CMK (cell line): ENCODE results near the gene TINCR.
"Not testable (repeated sequence)": the region's sequence is repeated elsewhere in the genome, so short reads cannot be mapped to it uniquely, and the experiment has no call there.

Experiments used
- DNase-seq: peaks from one replicate; pipeline ENCODE4 v3.0.0-alpha.2; 2010; ENCODE audit warnings: low read depth

The TINCR gene

DNA sequence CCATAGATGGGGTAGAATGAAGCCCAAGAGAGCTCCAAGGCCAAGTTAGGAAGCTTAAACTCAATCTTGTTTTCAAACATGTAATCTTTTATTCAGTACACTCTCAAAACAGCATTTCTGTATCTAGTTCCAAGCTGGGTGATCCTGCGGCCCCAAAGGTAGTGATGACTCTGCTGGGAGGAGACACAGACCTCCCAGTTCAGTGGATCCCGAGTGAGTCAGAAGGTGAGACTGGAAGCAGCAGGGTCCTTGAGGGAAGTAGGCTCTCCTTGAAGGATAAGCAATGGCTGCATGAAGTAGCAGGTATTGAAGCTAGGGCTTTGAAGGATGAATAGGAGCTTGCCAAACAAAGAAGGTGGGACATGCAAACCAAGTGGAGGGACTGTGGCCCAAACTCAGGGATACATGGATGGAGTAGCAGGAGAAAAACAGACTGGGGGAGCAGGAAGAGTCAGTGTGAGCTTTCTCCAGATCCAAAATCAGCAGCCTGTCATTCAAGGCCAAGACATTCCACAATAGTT lies 9.6 kb downstream of the TINCR start:
- no peak for DNase-seq

DNA sequence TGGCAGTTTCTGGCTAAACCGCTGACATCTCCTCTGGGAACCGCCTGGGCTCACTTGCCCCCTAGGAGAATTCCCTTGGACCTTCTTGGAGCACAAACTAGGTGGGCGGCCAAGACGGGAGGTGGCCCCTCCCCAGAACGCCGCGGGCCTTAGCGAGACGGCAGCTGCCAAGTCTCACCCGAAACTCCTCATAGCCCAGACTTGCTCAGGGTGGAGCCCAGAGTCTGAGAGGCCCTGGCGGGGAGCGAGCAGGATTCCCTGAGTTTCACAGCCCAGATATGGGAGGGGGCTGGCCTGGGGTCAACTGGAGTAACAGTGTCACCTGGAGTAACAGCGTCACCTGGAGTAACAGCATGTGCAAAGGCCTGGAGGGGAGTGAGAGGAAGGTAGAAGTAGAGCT lies 10.1 kb downstream of the TINCR start:
- DNase-seq: no peak

GRCh38 chr19:5554828-5555227 lies 12.9 kb downstream of the TINCR start:
- no peak for DNase-seq

DNA sequence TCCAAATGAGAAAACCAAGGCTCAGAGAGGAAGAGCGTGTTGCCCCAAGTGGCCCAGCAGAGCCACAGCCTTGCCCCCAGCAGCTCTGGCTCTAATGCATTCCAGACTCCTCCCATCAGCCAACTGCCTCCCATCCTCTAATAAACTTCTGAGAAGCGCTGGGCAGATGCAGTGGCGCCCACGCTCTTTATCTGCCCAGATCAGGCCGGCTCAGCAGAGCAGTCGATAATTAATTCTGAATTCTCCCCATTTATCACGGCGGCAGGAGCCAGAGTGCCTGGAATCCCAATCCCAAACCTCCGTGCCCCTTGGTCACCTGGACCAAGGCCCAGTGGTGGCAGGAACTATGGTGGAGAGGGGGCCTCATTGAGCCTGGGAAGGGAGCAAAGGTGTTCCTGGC lies 13.9 kb downstream of the TINCR start:
- DNase-seq: no peak

- no peak for DNase-seq
These were observed 19.9 kb downstream of the TINCR start for GRCh38 chr19:5547881-5548280.

DNA sequence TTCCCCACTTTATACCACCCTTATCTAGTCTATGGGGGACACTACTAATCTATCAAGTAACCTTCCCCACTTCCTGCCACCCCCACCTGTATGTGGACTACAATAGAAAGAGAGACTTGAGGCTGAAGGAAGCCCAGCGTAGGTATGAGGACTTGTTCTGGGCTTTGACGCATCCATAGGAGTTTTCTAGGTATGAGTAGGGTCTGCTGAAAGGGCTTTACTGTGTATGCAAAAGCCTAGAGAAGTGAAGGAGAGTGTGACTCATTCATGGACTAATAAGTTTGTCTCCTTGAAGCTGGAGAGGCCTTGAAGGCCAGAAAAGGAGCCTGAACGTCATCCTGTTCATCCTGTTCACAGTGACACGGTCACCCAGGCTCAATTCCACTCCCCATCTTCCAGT lies 21.8 kb downstream of the TINCR start:
- no peak for DNase-seq

- no peak for DNase-seq
These were observed 22.7 kb downstream of the TINCR start for GRCh38 chr19:5545051-5545450.

DNA sequence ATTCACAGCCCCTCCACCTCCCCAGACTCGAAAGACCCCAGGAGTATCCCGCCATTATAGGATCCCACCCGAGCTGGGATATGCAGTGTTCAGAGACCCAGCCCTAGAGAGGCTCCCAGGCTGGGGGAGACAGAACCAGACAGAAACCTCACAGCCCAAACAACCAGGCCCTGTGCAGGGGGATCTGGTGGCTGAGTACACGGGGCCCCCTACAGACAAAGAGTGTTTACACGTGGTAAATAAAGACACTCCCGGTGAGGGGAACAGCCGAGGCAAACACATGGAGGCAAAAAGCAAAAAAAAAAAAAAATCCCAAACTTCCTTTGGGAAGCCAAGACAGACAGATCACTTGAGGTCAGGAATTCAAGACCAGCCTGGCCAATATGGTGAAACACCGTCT lies 25.1 kb downstream of the TINCR start:
- DNase-seq: no peak

DNA sequence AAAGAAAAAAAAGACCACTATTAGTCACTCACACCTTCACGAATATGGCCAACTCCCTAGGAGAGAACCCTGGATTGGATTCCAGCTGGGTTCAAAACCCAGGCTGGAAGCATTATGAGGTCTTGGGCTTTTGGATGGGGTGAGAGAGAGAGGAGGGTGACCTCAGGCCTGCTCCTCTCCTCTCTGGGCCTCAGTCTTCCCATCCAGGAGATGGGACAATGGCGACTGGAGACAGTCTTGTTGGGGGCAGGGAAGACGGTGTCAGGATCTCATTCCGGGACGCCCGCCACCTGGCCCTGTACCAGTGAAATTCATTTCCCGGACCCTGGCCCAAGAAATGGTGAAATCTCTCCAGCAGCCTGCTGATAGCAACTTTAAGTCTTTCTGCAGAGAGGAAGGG lies 26.3 kb downstream of the TINCR start:
- no peak for DNase-seq

DNA sequence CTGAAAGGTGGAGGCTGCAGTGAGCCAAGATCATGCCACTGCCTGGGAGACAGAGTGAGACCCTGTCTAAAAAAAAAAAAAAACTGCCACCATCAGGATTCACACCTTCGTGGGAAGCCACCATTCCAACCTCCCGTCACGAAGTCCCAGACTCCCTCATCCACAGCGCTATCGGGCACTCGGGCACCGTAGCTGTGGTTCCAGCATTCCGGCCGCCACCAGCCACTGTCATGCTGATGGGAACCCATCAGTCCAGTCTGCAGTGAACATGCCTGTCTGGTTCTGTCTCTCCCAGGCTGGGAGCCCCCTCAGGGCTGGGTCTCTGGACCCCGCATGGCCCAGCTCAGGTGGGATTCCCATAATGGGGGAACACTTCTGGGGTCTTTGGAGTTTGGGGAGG lies 27.5 kb downstream of the TINCR start:
- DNase-seq: no peak

- DNase-seq: no peak
These were observed 29.9 kb downstream of the TINCR start for GRCh38 chr19:5537870-5538269.

DNA sequence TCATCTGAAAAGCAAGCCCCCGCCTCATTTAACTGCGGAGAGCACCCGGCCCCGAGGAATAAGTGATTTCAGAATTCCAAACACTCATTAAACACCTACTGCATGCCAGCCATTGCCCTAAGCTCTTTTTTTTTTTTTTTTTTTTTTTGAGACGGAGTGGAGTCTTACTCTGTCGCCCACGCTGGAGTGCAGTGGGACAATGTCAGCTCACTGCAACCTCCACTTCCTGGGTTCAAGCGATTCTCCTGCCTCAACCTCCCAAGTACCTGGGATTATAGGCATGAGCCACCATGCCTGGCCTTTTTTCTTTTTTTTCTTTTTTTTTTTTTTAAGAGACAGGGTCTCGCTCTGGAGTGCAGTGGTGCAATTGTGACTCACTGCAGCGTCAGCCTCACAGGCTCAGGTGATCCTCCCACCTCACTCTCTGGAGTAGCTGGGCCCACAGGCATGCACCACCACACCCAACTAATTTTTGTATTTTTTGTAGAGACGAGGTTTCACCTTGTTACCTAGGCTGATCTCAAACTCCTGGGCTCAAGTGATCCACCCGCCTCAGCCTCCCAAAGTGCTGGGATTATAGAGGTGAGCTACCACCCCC lies 30.7 kb downstream of the TINCR start:
- not testable (repeated sequence) for DNase-seq

- DNase-seq: no peak
These were observed 31.3 kb downstream of the TINCR start for GRCh38 chr19:5536337-5536894.

DNA sequence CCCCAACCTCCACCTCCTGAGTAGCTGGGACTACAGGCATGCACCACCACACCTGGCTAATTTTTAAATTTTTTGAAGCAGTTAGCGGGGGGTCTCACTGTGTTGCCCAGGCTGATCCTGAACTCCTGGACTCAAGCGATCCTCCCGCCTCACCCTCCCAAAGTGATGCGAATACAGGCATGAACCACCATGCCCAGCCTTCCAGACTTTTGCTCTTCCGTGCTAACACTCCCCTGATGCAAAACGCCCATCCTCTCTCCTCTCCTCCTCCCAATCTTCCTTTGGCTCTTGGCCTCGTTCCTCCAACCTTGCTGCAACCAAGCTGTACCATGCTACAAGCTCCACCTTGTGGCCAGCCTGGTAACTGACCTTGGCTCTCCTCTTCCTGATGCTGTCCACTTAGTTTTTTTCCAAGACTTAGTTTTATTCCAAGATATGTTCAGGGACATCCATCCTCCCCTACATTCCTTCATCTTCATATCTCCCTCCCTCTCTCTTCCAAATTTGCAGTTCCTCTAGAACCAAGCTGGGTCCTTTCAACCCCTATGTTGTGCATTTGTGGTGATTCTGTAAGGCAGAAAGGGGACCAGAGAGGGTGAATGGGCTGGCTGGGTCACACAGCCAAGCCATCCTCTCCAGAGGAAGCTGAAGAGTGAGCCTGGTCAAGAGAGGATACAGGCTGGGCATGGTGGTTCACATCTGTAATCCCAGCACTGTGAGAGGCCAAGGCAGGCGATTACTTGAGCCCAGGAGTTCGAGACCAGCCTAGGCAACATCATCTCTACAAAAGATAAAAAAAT lies 32.8 kb downstream of the TINCR start:
- DNase-seq: peak; percentile 27

DNA sequence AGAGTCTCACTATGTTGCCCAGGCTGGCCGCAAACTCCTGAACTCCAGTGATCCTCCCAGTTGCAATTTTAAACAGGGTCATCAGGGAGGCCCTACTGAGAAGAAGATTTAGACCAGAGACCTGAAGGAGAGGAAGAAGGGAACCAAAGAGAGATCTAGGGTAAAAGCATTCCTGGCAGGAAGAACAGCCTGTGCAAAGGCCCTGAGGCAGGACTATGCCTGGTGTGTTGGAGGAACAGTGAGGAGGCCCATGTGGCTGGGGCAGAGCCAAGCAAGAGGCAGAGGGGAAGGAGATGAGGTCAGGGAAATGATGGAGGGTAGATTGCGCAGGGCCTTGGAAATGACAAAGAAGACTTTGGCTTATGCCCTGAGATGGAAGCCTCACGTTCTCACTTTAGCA lies 34.5 kb downstream of the TINCR start:
- DNase-seq: no peak

GRCh38 chr19:5530701-5531100 lies 37.1 kb downstream of the TINCR start:
- DNase-seq: no peak

DNA sequence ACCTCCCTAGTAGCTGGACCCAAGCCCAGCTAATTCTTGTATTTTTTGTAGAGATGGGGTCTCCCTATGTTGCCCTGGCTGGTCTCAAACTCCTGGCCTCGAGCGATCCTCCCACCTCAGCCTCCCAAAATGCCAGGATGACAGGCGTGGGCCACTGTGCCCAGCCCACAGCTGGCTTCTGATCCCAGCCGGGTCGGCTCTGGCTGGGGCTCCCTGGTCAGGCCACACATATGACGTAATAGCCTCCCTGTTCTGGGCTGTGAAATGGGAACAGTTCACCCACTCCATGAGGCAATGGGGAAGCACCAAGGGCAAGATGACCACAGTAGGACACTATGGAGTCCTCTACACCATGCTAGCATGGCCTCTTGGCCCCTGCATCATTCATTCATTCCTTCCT lies 41.1 kb downstream of the TINCR start:
- no peak for DNase-seq

DNA sequence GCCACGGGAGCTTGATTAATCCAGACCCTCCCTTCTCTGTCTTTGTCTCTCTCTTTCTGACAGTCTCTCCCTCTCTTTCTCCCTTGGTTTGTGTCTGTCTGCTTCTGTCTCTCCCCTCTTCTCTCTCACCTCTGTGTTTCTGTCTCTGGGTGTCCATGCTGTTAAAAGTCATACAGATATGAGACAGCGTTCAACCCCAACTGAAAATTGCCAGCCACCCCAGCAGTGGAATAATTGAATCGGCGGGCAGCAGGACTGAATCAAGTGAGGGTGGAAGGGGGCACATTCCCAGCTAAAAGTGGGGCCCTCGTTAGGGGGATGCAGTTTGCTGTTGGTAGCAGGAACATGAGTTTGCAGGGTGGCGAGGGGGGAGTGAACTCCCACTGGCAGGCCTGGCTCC lies 43.7 kb downstream of the TINCR start:
- DNase-seq: no peak

DNA sequence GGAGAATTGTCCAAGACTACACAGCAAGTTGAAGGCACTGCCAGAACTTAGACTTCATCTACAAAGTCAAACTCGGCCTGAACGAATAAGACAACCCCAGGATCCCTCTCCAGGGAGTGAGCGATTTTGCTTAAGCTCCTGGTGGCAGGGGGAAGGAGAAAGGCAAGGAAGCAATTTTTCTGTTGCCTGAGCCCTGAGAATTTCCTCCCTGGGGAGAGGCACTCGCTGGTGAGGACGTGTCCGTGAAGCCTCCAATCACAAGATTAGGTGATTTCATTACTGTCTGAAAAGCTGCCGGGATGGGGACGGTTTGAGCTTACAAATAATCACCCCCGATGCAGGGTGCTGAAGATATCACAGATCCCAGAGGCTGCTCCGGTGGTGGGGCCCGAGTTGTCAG lies 45.6 kb downstream of the TINCR start:
- DNase-seq: no peak

GRCh38 chr19:5520501-5520900 lies 47.3 kb downstream of the TINCR start:
- DNase-seq: no peak

DNA sequence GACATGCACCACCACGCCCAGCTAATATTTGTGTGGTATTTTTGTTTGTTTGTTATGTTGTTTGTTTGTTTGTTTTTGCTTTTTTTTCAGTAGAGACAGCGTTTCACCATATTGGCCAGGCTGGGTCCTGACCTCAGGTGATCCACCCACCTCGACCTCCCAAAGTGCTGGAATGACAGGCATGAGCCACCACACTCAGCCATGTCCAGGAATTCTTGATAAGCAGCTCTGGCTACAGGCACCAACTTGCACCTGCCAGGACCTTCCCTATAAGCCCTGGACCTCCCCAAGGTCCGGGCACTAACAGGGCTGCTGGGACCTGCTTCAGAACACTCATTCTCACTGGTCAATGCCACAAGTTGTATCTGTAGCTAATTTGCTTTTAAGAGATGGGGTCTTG lies 48.7 kb downstream of the TINCR start:
- no peak for DNase-seq

- no peak for DNase-seq
These were observed 52.0 kb downstream of the TINCR start for GRCh38 chr19:5515737-5516136.

- no peak for DNase-seq
These were observed 53.8 kb downstream of the TINCR start for GRCh38 chr19:5514001-5514400.
